C4-2B (cell line): ENCODE data around the gene FCN3.

ENCODE experiments used
- H3K27ac ChIP-seq: fragments of 450-650 bp; 2 replicates; pipeline ENCODE4 v1.5.1; 2017
- CTCF ChIP-seq: fragments of 450-650 bp; conservative IDR thresholded peaks from 2 replicates; pipeline ENCODE4 v1.5.1; 2017; ENCODE audit warnings: mild to moderate bottlenecking
- ZFX ChIP-seq: fragments of 450-650 bp; IDR thresholded peaks from 2 replicates; pipeline ENCODE4 v1.6.1; 2017

FCN3 gene

GRCh38 chr1:27327964-27328363 is 46.7 kb downstream of the FCN3 start:
- TF ChIP-seq CTCF (no peak), ZFX (no peak)

GRCh38 chr1:27325286-27325685 is 49.3 kb downstream of the FCN3 start:
- TF ChIP-seq ZFX (no peak), CTCF (no peak)
- H3K27ac ChIP-seq: no peak overlapping the region

More at GRCh38 chr1:27327964-27328363, 46.7 kb downstream of the FCN3 start:
- H3K27ac ChIP-seq: no peak overlapping the region

DNA sequence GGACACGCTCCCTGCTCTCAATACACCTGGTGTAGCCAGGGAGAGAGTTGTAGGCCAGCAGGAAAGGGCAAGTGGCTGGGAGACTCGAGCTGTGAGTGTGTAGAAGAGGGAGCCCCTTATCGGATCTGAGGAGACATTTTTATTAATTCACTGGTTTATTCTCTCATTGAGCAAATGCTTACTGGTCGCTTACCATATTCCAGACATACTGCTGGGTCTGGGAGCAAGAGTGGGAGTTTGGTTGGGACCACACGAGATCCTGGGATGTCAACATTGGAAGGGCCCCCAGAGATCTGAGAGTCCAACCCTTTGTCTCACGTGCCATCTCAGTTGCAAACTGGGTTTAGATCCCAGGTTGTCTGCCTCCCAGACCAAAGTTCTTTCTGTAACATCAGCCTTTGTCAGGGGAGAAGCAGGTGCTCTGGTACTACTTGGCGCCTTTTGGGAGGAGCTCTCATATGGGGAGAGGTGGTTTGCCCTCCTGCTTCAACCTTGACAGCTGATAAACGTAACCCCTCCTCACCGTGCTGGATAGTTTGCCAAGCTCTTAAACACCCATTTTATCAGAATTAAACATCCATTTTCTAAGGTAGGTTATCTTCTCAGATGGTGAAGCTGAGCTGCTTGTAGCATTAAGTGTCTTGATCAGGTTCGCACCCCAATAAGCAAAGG is 51.9 kb downstream of the FCN3 start:
- H3K27ac ChIP-seq: peak overlapping the region; percentile 84
- TF ChIP-seq CTCF (no peak), ZFX (peak; percentile 37; the same call in 1 of the 2 replicates)

DNA sequence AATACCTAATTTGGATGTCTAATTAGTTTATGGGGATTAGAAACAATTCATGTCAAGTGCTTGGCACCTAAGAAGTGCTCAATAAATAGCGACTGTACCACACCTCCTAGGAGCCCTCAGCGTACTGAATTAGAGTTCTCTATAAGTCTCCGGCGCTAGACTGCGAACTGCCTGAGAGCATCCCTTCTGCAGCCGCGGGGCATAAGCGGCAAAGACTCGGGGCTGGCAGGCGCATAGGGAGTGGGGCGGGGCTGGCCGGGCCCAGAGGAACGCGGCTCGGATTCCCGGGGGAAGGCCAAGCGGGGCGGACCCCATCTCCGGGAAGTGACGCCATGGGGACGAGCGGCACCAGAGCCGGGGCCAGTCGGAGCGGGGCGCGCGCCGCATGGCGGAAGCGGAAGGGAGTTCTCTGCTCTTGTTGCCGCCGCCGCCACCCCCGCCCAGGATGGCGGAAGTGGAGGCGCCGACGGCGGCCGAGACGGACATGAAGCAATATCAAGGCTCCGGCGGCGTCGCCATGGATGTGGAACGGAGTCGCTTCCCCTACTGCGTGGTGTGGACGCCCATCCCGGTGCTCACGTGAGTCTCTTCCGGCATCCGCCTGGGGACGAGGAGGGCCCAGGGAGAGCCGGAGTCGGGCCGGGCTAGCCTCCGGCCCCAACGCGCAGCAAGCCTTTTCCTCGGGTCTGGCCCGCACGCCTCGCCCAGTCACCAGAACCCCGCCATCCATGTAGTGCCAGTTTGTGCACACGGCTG is 52.6 kb downstream of the FCN3 start, which contains the start of gene TMEM222:
TMEM222 (plus strand) TSS at position 351 of the 756 bp plus-strand sequence; CDS start at position 386, 35 bp downstream.
- peak within 1 kb of the TSS; percentile 84 for H3K27ac ChIP-seq
- peak; percentile 87 for TF ChIP-seq ZFX
- TF ChIP-seq CTCF: no peak
